Colonic mucosa (tissue), 4 donors: ENCODE measurements around the gene WTIP. TPM values are rescaled to one million over a fixed set of nuclear protein-coding genes. Genes with fewer than 3 reads are reported as not detected.

Source experiments
- DNase-seq: peaks from one replicate; pipeline ENCODE4 v3.0.0-alpha.2; 2020
- H3K27ac ChIP-seq: fragments of 200-600 bp; one replicate; pipeline ENCODE4 v1.8.0; 2021
- H3K27me3 ChIP-seq: fragments of 200-600 bp; one replicate; pipeline ENCODE4 v1.8.0; 2021
- H3K36me3 ChIP-seq: fragments of 200-600 bp; one replicate; pipeline ENCODE4 v1.8.0; 2021
- H3K4me1 ChIP-seq: fragments of 200-600 bp; one replicate; pipeline ENCODE4 v1.8.0; 2021; ENCODE audit warnings: mild to moderate bottlenecking
- H3K4me3 ChIP-seq: fragments of 200-600 bp; one replicate; pipeline ENCODE4 v1.8.0; 2021
- H3K9ac ChIP-seq, 2 donors: one replicate each; pipeline ENCODE4 v1.7.0; 2013; ENCODE audit warnings: control low read depth in 2 of 2, low read depth in 2 of 2, low read length in 2 of 2
- H3K9me3 ChIP-seq: fragments of 200-600 bp; one replicate; pipeline ENCODE4 v1.8.0; 2021
- intact Hi-C: fragments of 100-400 bp; cut with DNase I; formaldehyde crosslinking; loops from one replicate; pipeline ENCODE4 v1.14.1; 2022
- total RNA-seq, 2 donors: library from RNA; stranded (reverse); fragmentation: NEBNext Ultra II Directional in 1 of 2; extraction: Animal tissue kit (Norgen Biotek cat#: 25700) in 1 of 2; gene quantifications; one replicate each; pipeline ENCODE4 v1.2.1, GENCODE V29; 2021
- TF ChIP-seq, protein P1 (sequence below): fragments of 200-600 bp; IDR thresholded peaks from one replicate; pipeline ENCODE4 v1.8.0; 2022; ENCODE audit warnings: antibody characterized with exemption, mild to moderate bottlenecking
- donor health status: healthy.
- donor health status: DM: no; HTN: no; CAD: no.
- donor health status: DM: no; HTN: no; CAD: no.

The WTIP gene
- total RNA-seq, 2 donors from 2014 or later, result 2.1 to 3.6 TPM

GRCh38 chr19:34502582-34503411, 21.2 kb downstream of the WTIP start:
- DNase-seq, result no peak
- intact Hi-C loops, result no loop called here

GRCh38 chr19:34503531-34504272, 22.1 kb downstream of the WTIP start:
- no peaks in the 10 kb centered on the region for H3K36me3 ChIP-seq
- no peak overlapping the region for H3K27ac ChIP-seq
- no peak for DNase-seq
- no peaks in the 10 kb centered on the region for H3K27me3 ChIP-seq
- H3K9ac ChIP-seq, result no peak overlapping the region
- no peaks in the 10 kb centered on the region for H3K9me3 ChIP-seq
- TF ChIP-seq, protein P1, sequence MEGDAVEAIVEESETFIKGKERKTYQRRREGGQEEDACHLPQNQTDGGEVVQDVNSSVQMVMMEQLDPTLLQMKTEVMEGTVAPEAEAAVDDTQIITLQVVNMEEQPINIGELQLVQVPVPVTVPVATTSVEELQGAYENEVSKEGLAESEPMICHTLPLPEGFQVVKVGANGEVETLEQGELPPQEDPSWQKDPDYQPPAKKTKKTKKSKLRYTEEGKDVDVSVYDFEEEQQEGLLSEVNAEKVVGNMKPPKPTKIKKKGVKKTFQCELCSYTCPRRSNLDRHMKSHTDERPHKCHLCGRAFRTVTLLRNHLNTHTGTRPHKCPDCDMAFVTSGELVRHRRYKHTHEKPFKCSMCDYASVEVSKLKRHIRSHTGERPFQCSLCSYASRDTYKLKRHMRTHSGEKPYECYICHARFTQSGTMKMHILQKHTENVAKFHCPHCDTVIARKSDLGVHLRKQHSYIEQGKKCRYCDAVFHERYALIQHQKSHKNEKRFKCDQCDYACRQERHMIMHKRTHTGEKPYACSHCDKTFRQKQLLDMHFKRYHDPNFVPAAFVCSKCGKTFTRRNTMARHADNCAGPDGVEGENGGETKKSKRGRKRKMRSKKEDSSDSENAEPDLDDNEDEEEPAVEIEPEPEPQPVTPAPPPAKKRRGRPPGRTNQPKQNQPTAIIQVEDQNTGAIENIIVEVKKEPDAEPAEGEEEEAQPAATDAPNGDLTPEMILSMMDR, result no peak
- H3K4me3 ChIP-seq, result no peak overlapping the region
- intact Hi-C loops, result no loop called here
- H3K4me1 ChIP-seq, result no peaks in the 10 kb centered on the region

More at GRCh38 chr19:34502582-34503411, 21.2 kb downstream of the WTIP start:
- Histone ChIP-seq H3K36me3 (no peaks in the 10 kb centered on the region), H3K9ac (no peak overlapping the region), H3K9me3 (no peaks in the 10 kb centered on the region), H3K27me3 (no peaks in the 10 kb centered on the region), H3K4me3 (no peak overlapping the region), H3K4me1 (no peaks in the 10 kb centered on the region), H3K27ac (no peak overlapping the region)
- TF ChIP-seq, protein P1, result no peak

- intact Hi-C loops, result no loop called here
- H3K27me3 ChIP-seq, result no peaks in the 10 kb centered on the region
- H3K4me1 ChIP-seq, result no peaks in the 10 kb centered on the region
- H3K9me3 ChIP-seq, result no peaks in the 10 kb centered on the region
- TF ChIP-seq, protein P1, result no peak
- H3K4me3 ChIP-seq, result no peak overlapping the region
- no peak for DNase-seq
- no peaks in the 10 kb centered on the region for H3K36me3 ChIP-seq
- H3K9ac ChIP-seq, result no peak overlapping the region
- no peak overlapping the region for H3K27ac ChIP-seq
Measured at GRCh38 chr19:34504273-34504808, 22.8 kb downstream of the WTIP start.

DNA sequence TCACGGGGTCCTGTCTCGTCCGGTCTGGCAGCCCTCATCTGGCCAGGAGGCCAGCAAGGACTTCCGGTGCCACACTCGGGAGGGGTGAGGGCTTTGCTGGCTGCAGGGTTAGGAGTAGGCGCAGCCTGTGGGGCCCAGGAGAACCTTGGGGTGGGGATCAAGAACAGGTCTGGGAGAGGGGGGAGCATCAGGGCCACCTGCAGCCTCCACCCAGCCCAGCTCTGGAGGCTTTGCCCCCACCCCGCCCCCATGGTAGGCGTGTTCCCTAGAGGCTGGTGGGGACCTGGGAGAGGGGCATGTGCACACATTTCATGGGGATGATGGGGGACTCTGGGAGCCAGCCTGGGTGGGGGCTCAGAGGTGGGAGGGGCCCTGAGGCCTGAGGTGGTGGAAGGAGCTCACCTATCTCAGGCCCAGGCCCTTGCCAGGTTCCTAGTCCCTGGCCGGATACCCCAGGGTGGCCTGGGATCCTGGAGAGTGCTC, 23.3 kb downstream of the WTIP start:
- H3K27ac ChIP-seq, result no peak overlapping the region
- no peak overlapping the region for H3K4me3 ChIP-seq
- no peak overlapping the region for H3K9ac ChIP-seq
- no peaks in the 10 kb centered on the region for H3K27me3 ChIP-seq
- H3K4me1 ChIP-seq, result no peaks in the 10 kb centered on the region
- TF ChIP-seq, protein P1, result no peak
- DNase-seq, result no peak
- no peaks in the 10 kb centered on the region for H3K36me3 ChIP-seq
- intact Hi-C loops, result no loop called here
- no peaks in the 10 kb centered on the region for H3K9me3 ChIP-seq

DNA sequence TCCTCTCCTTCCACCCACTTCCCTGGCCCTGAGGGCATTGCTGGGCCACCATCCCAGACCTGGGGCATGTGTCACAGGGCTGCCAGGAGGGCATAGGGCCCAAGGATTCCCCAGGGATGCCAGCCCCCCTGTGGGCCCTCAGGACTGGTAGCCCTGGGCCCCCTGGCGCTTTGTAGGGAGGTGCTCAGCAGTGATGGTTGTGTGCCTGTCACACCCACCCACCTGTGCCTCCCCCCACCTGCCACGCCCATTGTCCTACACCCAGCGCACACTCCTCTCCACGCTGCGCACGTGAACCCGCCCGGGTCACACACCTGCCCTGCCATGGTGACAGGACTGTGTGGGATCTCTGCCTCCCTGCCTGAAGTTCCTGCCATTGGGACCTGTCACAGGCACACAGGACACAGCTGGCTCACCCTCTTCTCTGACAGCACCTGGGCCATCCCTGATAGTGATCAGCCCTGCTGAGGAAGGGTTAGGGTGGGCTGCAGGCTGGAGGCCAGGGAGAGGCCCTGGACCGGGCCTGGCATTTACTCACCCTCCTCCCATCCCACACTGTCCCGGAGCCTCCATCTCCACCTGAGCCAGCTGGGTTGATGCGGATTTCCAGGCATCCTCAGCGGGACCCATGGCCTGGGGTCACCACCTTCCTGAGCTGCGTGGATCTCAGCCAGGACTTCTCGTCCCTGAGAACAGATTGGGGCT, 23.9 kb downstream of the WTIP start:
- Histone ChIP-seq H3K4me3 (no peak overlapping the region), H3K4me1 (no peaks in the 10 kb centered on the region), H3K36me3 (no peaks in the 10 kb centered on the region), H3K27ac (no peak overlapping the region), H3K9me3 (no peaks in the 10 kb centered on the region), H3K27me3 (no peaks in the 10 kb centered on the region), H3K9ac (no peak overlapping the region)
- TF ChIP-seq, protein P1, result no peak
- no peak for DNase-seq
- intact Hi-C loops, result no loop called here
